Left ventricle myocardium superior (tissue), 1 donor: Measurements from ENCODE around the gene CCDC86. TPM values are rescaled to one million over a fixed set of nuclear protein-coding genes. Genes with fewer than 3 reads are reported as not detected.

ENCODE experiments used
- ATAC-seq: fragments of 200-7000 bp; cut with Tn5 transposase; one replicate; pipeline ENCODE4 v1.9.1; 2020; ENCODE audit warnings: mild to moderate bottlenecking, moderate library complexity
- DNase-seq: peaks from one replicate; pipeline ENCODE4 v3.0.0-alpha.2; 2020
- intact Hi-C: fragments of 100-400 bp; cut with micrococcal nuclease; formaldehyde crosslinking; loops from one replicate; pipeline ENCODE4 v1.11.0; 2022
- total RNA-seq: library from RNA; stranded (reverse); fragmentation: NEBNext Ultra II Directional; extraction: Animal tissue kit (Norgen Biotek cat#: 25700); gene quantifications from one replicate; pipeline ENCODE4 v1.2.1, GENCODE V29; 2021
- donor health status: DM: no; HTN: yes; CAD: no; lungs with severe emphysema.

CCDC86 gene
- total RNA-seq, 1 donor from 2014 or later, result 9.7 TPM

- DNase-seq (no peak), ATAC-seq (no peak)
- intact Hi-C loops, result no loop called here
Observed at GRCh38 chr11:60863550-60864521, 21.9 kb downstream of the CCDC86 start.

- ATAC-seq (no peak), DNase-seq (no peak)
- intact Hi-C loops, result no loop called here
Observed at GRCh38 chr11:60864856-60865513, 23.1 kb downstream of the CCDC86 start.

- ATAC-seq (no peak), DNase-seq (no peak)
- intact Hi-C loops, result no loop called here
Observed at GRCh38 chr11:60866911-60867870, 25.3 kb downstream of the CCDC86 start, which contains the start of gene ZP1. ZP1 (plus strand) TSS chr11:60867542; CDS start chr11:60867562, 20 bp downstream.

- intact Hi-C loops, result no loop called here
- DNase-seq, result no peak
- no peak for ATAC-seq
Observed at GRCh38 chr11:60867871-60868681, 26.2 kb downstream of the CCDC86 start.

- intact Hi-C loops, result no loop called here
- ATAC-seq, result no peak
- no peak for DNase-seq
Observed at GRCh38 chr11:60868682-60869450, 27.0 kb downstream of the CCDC86 start.

- intact Hi-C loops, result no loop called here
- DNase-seq (no peak), ATAC-seq (no peak)
Observed at GRCh38 chr11:60869451-60869825, 27.5 kb downstream of the CCDC86 start.

GRCh38 chr11:60870276-60870675 lies 28.4 kb downstream of the CCDC86 start:
- no peak for ATAC-seq
- intact Hi-C loops, result no loop called here
- no peak for DNase-seq

GRCh38 chr11:60870733-60871377 lies 28.9 kb downstream of the CCDC86 start:
- intact Hi-C loops, result no loop called here
- DNase-seq (no peak), ATAC-seq (no peak)

GRCh38 chr11:60871378-60872061 lies 29.6 kb downstream of the CCDC86 start:
- DNase-seq, result peak; percentile 74
- intact Hi-C loops, result no loop called here

GRCh38 chr11:60872124-60872960 lies 30.4 kb downstream of the CCDC86 start:
- intact Hi-C loops, result no loop called here
- ATAC-seq (peak; percentile 86), DNase-seq (no peak)

More at GRCh38 chr11:60871378-60872061, 29.6 kb downstream of the CCDC86 start:
- peak; percentile 86 for ATAC-seq

GRCh38 chr11:60872961-60873524 lies 31.1 kb downstream of the CCDC86 start:
- ATAC-seq (peak; percentile 32), DNase-seq (peak; percentile 56)
- intact Hi-C loops, result no loop called here

- intact Hi-C loops, result no loop called here
- ATAC-seq, result no peak
- DNase-seq, result no peak
Observed at GRCh38 chr11:60873533-60873932, 31.6 kb downstream of the CCDC86 start.

- no peak for DNase-seq
- intact Hi-C loops, result no loop called here
- no peak for ATAC-seq
Observed at GRCh38 chr11:60874421-60875365, 32.8 kb downstream of the CCDC86 start.

- ATAC-seq, result no peak
- no peak for DNase-seq
- intact Hi-C loops, result no loop called here
Observed at GRCh38 chr11:60875366-60876167, 33.7 kb downstream of the CCDC86 start.
